GM18526 (cell line): ENCODE results near the gene WNT3A.

Experiments
- POLR2A ChIP-seq: IDR thresholded peaks from 3 replicates; pipeline ENCODE4 v1.6.1; 2011; ENCODE audit not compliant: insufficient read length; ENCODE audit errors: extremely low read depth

WNT3A gene

GRCh38 chr1:228029281-228029680 is 22.5 kb downstream of the WNT3A start:
- no peak for TF ChIP-seq POLR2A

- TF ChIP-seq POLR2A = no peak
Observed at GRCh38 chr1:228030451-228031201, 23.8 kb downstream of the WNT3A start.

- no peak for TF ChIP-seq POLR2A
Observed at GRCh38 chr1:228031276-228031995, 24.6 kb downstream of the WNT3A start.

- no peak for TF ChIP-seq POLR2A
Observed at GRCh38 chr1:228032041-228032440, 25.2 kb downstream of the WNT3A start.

GRCh38 chr1:228033376-228033775 is 26.6 kb downstream of the WNT3A start:
- no peak for TF ChIP-seq POLR2A

GRCh38 chr1:228034954-228035837 is 28.4 kb downstream of the WNT3A start:
- no peak for TF ChIP-seq POLR2A

- TF ChIP-seq POLR2A = no peak
Observed at GRCh38 chr1:228035844-228036243, 29.0 kb downstream of the WNT3A start.

- no peak for TF ChIP-seq POLR2A
Observed at GRCh38 chr1:228036701-228037231, 30.0 kb downstream of the WNT3A start.

- TF ChIP-seq POLR2A = no peak
Observed at GRCh38 chr1:228037401-228038386, 30.9 kb downstream of the WNT3A start.

GRCh38 chr1:228038387-228039005 is 31.7 kb downstream of the WNT3A start:
- no peak for TF ChIP-seq POLR2A

GRCh38 chr1:228039006-228039903 is 32.5 kb downstream of the WNT3A start:
- TF ChIP-seq POLR2A = no peak

GRCh38 chr1:228039986-228040385 is 33.2 kb downstream of the WNT3A start:
- TF ChIP-seq POLR2A = no peak

GRCh38 chr1:228041316-228041715 is 34.5 kb downstream of the WNT3A start:
- no peak for TF ChIP-seq POLR2A

GRCh38 chr1:228042508-228042907 is 35.7 kb downstream of the WNT3A start:
- TF ChIP-seq POLR2A = no peak
